Mesothelial cell of epicardium (in vitro differentiated cells): Measurements from ENCODE around the gene TADA2B. TPM values are rescaled to one million over a fixed set of nuclear protein-coding genes. Genes with fewer than 3 reads are reported as not detected.

Experiments used
- DNase-seq, 2 experiments: peaks; one replicate each; pipeline ENCODE4 v3.0.0; 2021; ENCODE audit warnings: low spot score in 2 of 2; ENCODE audit not compliant: unreplicated experiment in 2 of 2
- H3K27ac Mint-ChIP-seq: 2 replicates; pipeline ENCODE4 v1.8.0; 2021; ENCODE audit warnings: mixed read lengths
- H3K27me3 Mint-ChIP-seq: 2 replicates; pipeline ENCODE4 v1.8.0; 2021; ENCODE audit warnings: low read depth, mixed read lengths
- H3K36me3 Mint-ChIP-seq: 2 replicates; pipeline ENCODE4 v1.8.0; 2021; ENCODE audit warnings: mixed read lengths
- H3K4me1 Mint-ChIP-seq: 2 replicates; pipeline ENCODE4 v1.8.0; 2021; ENCODE audit warnings: mixed read lengths
- H3K4me3 Mint-ChIP-seq: 2 replicates; pipeline ENCODE4 v1.8.0; 2021; ENCODE audit warnings: mild to moderate bottlenecking, moderate library complexity, mixed read lengths
- H3K9me3 Mint-ChIP-seq: 2 replicates; pipeline ENCODE4 v1.8.0; 2021; ENCODE audit warnings: mixed read lengths
- total RNA-seq: library from RNA; stranded (reverse); gene quantifications from 3 replicates; pipeline ENCODE4 v1.2.1, GENCODE V29; 2021
- TF ChIP-seq, protein P1 (sequence below): fragments of 200-600 bp; sonication (generic); IDR thresholded peaks from one replicate; pipeline ENCODE4 v1.5.0; 2021; ENCODE audit warnings: antibody characterized with exemption; ENCODE audit not compliant: unreplicated experiment

TADA2B gene
- total RNA-seq, 1 donor from 2014 or later, result 17.4 TPM

DNA sequence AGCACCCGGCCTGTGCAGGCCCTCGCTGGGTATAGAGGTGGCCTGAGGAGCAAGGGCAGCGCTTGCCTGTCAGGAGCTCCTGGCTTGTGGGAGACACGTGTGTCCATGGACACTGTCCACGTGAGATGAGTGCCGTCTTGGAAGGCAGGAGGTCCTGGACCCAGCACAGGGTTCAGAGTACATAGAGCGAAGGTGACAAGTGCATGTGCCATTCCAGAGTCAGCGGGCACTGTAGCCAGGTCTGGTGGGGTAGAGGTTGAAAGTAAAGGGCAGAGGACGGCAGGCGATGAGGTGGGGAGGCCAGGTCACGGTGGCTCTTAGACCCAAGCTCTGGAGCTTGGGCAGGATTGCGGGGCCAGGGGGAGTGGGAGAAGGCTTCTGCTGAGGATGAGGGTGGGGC, 28.4 kb upstream of the TADA2B start:
- DNase-seq, result no peak
- Mint-ChIP-seq H3K9me3 (no peaks in the 10 kb centered on the region), H3K27ac (no peak overlapping the region), H3K36me3 (peaks cover 30% of the 10 kb centered on the region), H3K4me1 (no peaks in the 10 kb centered on the region), H3K27me3 (no peaks in the 10 kb centered on the region), H3K4me3 (no peak overlapping the region)
- TF ChIP-seq, protein P1, sequence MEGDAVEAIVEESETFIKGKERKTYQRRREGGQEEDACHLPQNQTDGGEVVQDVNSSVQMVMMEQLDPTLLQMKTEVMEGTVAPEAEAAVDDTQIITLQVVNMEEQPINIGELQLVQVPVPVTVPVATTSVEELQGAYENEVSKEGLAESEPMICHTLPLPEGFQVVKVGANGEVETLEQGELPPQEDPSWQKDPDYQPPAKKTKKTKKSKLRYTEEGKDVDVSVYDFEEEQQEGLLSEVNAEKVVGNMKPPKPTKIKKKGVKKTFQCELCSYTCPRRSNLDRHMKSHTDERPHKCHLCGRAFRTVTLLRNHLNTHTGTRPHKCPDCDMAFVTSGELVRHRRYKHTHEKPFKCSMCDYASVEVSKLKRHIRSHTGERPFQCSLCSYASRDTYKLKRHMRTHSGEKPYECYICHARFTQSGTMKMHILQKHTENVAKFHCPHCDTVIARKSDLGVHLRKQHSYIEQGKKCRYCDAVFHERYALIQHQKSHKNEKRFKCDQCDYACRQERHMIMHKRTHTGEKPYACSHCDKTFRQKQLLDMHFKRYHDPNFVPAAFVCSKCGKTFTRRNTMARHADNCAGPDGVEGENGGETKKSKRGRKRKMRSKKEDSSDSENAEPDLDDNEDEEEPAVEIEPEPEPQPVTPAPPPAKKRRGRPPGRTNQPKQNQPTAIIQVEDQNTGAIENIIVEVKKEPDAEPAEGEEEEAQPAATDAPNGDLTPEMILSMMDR, result no peak

DNA sequence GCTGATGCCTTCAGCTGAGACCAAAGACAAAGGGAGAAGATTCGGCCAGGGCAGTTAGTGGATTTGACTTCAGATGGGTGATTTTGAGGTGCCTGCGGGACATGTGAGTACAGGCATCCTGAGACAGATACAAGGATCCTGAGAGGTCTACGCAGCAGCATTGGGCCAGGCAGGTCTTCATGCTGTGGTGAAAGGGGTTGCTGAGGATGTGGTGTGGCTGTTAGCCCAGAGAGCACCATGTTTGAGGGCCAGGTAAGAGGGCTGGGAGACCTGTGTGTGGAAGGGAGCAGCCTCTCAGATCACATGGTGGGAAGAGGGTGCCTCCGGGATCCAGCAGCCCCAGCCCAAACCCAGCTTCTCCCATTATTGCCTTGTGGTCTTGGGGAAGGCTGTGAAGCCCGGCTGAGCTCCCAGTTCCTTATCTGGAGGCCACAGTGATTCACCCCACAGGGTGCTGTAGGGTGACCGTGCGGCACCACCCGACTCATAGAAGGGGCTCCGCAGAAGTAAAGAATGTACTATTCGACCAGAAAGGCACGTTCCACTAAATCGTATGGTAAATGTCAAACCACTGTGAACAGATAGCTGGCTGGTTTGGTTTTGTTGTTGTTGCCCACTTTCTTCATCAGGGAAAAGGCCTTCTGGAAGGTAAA, 27.7 kb upstream of the TADA2B start:
- H3K4me1 Mint-ChIP-seq, result no peaks in the 10 kb centered on the region
- H3K4me3 Mint-ChIP-seq, result no peak overlapping the region
- TF ChIP-seq, protein P1, result no peak
- peaks cover 27% of the 10 kb centered on the region for H3K36me3 Mint-ChIP-seq
- H3K9me3 Mint-ChIP-seq, result no peaks in the 10 kb centered on the region
- DNase-seq, result no peak
- H3K27me3 Mint-ChIP-seq, result no peaks in the 10 kb centered on the region
- H3K27ac Mint-ChIP-seq, result no peak overlapping the region

DNA sequence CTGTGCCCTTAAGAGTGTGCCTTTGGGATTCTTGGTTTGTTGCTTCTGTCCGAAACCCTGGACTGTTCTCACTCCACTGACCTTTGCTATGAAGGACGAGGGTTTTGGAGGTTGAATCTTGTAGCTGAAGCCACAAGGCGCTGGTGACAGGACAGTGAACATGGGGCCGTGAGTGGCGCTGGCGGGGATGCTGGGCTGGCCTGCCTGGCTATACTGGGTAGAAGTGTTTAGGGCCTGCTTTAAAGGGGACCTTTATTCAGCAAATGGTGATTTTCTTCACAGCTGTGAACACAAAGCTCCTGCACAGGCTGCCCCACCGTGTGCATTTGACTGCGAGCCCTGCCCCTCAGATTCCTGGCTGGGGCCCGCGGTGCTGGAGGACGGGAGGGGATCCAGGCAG, 27.1 kb upstream of the TADA2B start:
- H3K27me3 Mint-ChIP-seq, result no peaks in the 10 kb centered on the region
- H3K4me3 Mint-ChIP-seq, result no peak overlapping the region
- H3K9me3 Mint-ChIP-seq, result no peaks in the 10 kb centered on the region
- TF ChIP-seq, protein P1, result no peak
- H3K36me3 Mint-ChIP-seq, result peaks cover 27% of the 10 kb centered on the region
- DNase-seq, result no peak
- H3K27ac Mint-ChIP-seq, result no peak overlapping the region
- H3K4me1 Mint-ChIP-seq, result no peaks in the 10 kb centered on the region

DNA sequence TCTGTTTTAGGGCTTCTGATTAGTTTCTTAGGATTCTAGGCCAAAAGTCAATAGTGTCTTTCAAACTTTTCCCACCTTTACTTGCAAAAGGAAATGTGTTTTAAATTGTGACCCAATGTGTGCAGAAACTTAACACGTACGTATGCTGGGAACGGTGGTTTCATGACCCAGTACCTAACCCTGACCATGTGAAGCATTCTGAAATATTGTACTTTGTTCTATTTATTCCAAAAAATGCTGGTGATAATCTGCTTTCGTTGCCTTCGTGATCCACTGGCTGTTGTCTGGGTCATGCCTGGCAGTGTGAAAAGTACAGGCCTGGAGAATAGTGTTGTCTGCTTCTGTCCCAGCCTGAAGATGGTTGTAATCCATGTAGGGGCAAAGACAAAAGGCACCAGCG, 26.7 kb upstream of the TADA2B start:
- TF ChIP-seq, protein P1, result no peak
- Mint-ChIP-seq H3K27me3 (no peaks in the 10 kb centered on the region), H3K9me3 (no peaks in the 10 kb centered on the region), H3K27ac (no peak overlapping the region), H3K36me3 (peaks cover 27% of the 10 kb centered on the region), H3K4me1 (no peaks in the 10 kb centered on the region), H3K4me3 (no peak overlapping the region)
- DNase-seq, result no peak

DNA sequence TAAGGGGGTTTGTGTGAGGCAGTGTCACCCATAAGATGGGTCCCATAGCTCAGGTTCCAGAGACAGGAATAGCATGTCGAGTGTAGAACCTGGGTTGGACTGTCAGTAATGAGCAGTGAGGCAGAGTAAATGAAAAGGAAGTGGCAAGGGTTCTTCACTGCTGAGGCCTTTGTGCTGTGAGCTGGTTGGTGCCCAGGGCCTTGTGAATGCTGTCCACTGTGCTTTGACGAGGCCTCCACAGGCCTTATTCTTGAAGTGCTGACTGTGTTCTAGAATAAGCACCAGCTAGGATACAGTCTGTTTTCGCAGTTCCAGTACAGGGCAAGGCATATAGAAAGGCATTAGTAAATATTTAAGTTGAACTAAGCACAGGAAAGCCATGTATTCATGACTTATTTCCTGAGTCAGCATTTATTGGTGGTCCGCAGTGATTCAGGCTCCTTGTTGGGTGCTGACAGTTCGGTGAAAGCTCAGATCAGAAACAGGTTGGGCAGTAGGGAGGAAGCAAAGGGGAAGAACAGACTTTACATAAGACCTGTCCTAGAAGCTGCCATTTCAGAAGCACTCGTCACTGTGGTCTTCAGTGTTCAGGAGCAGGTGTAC, 25.6 kb upstream of the TADA2B start:
- DNase-seq, result no peak
- no peaks in the 10 kb centered on the region for H3K4me1 Mint-ChIP-seq
- H3K36me3 Mint-ChIP-seq, result peaks cover 30% of the 10 kb centered on the region
- H3K4me3 Mint-ChIP-seq, result no peak overlapping the region
- H3K9me3 Mint-ChIP-seq, result no peaks in the 10 kb centered on the region
- no peaks in the 10 kb centered on the region for H3K27me3 Mint-ChIP-seq
- TF ChIP-seq, protein P1, result no peak
- H3K27ac Mint-ChIP-seq, result no peak overlapping the region
